Right atrium auricular region (tissue), 2 donors: ENCODE measurements around the gene CMTM5. TPM values are rescaled to one million over a fixed set of nuclear protein-coding genes. Genes with fewer than 3 reads are reported as not detected.
A peak's percentile ranks its signal among the peaks of the same experiment; 100 is the strongest.

Experiments used
- DNase-seq: peaks from one replicate; pipeline ENCODE4 v3.0.0-alpha.2; 2019; ENCODE audit warnings: low spot score
- H3K27ac ChIP-seq, 2 donors: fragments of 200-600 bp; sonication (generic); 1 replicate in 1 of 2; 2 replicates in 1 of 2; pipeline ENCODE4 v1.5.1; 2016 to 2019
- H3K27me3 ChIP-seq, 2 donors: fragments of 200-600 bp; sonication (generic); one replicate each; pipeline versions ENCODE4 v1.5.1 to v1.6.0; 2017 to 2019
- H3K36me3 ChIP-seq: fragments of 200-600 bp; sonication (generic); one replicate; pipeline ENCODE4 v1.5.1; 2016
- H3K4me1 ChIP-seq, 2 donors: fragments of 200-600 bp; sonication (generic); one replicate each; pipeline versions ENCODE4 v1.5.1 to v1.6.0; 2017 to 2019
- H3K4me3 ChIP-seq, 2 donors: fragments of 200-600 bp; sonication (generic); 1 replicate in 1 of 2; 2 replicates in 1 of 2; pipeline ENCODE4 v1.5.1; 2017 to 2019; ENCODE audit warnings: mild to moderate bottlenecking in 1 of 2, moderate library complexity in 1 of 2
- H3K9me3 ChIP-seq, 2 donors: fragments of 200-600 bp; sonication (generic); one replicate each; pipeline ENCODE4 v1.5.1; 2019
- total RNA-seq, 2 donors: library from RNA; depleted of rRNA; stranded (reverse); fragments of >200 nt; gene quantifications; one replicate each; pipeline ENCODE4 v1.1.0, GENCODE V29; 2016
- TF ChIP-seq, protein P1 (sequence below), 2 donors: fragments of 200-600 bp; sonication (generic); IDR thresholded peaks; one replicate each; pipeline ENCODE4 v1.5.1; 2019; ENCODE audit warnings: antibody characterized with exemption in 2 of 2

The CMTM5 gene
- total RNA-seq, 2 donors from 2014 or later: not detected

DNA sequence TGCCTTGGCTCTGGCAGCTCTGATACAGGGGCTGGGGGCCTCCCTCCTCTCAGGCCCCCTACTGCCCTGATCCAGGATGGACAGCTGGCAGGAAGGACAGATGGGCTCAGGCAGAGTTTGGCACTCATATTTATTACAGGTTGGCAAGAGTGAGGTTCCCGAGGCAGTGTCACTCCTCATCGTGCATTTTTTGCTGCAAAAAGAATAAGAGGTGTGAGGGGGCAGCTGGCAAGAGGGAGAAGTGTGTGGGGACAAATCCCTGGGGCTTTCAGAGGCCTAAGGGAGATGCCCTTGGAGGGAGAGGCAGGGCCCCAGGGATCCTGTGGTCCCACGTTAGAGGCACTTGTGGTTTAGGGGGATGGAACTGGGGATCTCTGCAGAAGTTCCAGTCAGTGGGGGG lies 5.0 kb downstream of the CMTM5 start:
- Histone ChIP-seq H3K27ac (peak overlapping the region; percentile 6 to 26), H3K36me3 (peaks cover 57% of the 10 kb centered on the region), H3K9me3 (no peaks in the 10 kb centered on the region), H3K4me1 (no peaks in the 10 kb centered on the region), H3K4me3 (no peak overlapping the region), H3K27me3 (no peaks in the 10 kb centered on the region)
- TF ChIP-seq, protein P1, sequence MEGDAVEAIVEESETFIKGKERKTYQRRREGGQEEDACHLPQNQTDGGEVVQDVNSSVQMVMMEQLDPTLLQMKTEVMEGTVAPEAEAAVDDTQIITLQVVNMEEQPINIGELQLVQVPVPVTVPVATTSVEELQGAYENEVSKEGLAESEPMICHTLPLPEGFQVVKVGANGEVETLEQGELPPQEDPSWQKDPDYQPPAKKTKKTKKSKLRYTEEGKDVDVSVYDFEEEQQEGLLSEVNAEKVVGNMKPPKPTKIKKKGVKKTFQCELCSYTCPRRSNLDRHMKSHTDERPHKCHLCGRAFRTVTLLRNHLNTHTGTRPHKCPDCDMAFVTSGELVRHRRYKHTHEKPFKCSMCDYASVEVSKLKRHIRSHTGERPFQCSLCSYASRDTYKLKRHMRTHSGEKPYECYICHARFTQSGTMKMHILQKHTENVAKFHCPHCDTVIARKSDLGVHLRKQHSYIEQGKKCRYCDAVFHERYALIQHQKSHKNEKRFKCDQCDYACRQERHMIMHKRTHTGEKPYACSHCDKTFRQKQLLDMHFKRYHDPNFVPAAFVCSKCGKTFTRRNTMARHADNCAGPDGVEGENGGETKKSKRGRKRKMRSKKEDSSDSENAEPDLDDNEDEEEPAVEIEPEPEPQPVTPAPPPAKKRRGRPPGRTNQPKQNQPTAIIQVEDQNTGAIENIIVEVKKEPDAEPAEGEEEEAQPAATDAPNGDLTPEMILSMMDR (IDR thresholded peaks at IDR 0.05): no peak
- no peak for DNase-seq

DNA sequence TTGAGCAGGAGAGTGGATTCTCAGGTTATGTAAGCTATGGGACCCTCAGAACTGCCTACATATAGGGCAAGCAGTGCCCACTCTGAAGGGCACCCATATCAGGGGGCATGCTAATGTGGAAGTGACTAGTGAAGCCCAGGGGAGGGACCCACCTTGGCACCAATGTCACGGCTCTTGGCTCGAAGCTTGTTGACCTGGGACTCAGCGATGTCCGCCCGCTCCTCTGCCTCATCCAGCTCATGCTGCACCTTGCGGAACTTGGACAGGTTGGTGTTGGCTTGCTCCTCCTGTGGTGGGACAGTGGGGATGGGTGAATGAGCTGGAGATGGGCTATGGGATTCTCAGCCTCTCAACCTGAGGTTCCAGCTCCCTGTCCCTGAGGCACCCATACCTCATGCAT lies 5.4 kb downstream of the CMTM5 start:
- Histone ChIP-seq H3K9me3 (no peaks in the 10 kb centered on the region), H3K36me3 (peaks cover 61% of the 10 kb centered on the region), H3K4me3 (no peak overlapping the region), H3K27me3 (no peaks in the 10 kb centered on the region), H3K27ac (peak overlapping the region; percentile 6 to 26), H3K4me1 (no peaks in the 10 kb centered on the region)
- no peak for DNase-seq
- TF ChIP-seq, protein P1 (IDR thresholded peaks at IDR 0.05): no peak

DNA sequence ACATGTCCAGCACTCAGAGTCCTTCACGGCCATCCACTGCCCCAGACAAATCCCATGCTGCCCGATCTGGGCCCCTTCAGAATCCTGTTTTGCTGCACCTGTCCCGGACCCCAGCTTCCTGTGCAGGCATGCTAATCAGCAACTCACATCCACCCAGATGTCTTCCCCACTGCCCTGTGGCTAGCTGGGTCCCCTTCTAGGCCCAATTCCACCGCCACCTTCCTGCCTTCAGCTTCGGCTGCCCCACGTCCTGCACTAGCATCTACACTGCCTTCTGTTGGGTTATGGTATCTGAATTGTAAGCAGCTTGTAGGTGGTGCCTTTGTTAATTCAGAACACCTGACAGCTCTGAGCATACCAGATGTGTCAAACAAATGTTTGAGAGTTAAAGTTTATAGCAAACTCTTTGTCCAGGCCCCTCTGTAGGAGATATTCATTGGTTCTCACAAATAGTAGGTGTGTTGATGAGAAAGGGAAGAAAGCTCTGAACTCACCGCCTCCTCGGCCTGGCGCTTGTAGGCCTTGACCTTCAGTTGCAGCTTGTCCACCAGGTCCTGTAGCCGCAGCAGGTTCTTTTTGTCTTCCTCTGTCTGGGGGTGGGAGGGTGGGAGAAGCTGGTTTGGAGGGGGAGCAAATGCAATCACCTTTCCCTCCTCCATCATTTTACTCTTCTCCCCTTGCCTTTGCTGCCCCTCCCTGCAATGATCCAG lies 6.0 kb downstream of the CMTM5 start:
- TF ChIP-seq, protein P1 (IDR thresholded peaks at IDR 0.05): no peak
- Histone ChIP-seq H3K4me1 (no peaks in the 10 kb centered on the region), H3K27ac (no peak overlapping the region), H3K4me3 (no peak overlapping the region), H3K36me3 (peaks cover 67% of the 10 kb centered on the region), H3K27me3 (no peaks in the 10 kb centered on the region), H3K9me3 (no peaks in the 10 kb centered on the region)
- no peak for DNase-seq

DNA sequence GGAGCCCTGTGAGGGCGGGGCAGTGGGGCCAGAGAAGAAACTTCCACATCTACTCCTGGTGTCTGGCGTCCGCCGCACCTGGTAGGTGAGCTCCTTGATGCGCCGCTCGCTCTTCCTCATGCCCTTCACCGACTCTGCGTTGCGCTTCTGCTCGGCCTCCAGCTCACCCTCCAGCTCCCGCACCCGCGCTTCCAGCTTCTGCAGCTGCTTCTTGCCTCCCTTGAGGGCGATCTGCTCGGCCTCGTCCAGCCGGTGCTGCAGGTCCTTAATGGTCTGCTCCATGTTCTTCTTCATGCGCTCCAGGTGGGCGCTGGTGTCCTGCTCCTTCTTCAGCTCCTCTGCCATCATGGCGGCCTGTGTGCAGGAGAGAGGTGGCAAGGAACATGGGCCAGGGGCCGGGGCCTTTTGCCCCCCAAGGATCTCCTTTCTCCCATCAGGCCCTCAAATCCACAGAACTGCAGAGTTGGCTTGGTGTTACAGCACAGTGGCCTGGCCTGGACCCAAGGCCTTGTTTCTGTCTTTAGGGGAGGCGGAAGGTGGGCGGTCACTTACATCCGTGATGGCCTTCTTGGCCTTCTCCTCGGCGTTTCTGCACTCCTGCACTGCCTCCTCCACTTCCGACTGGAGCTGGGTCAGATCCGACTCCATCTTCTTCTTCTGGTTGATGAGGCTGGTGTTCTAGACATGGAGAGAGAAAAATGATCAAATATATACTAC lies 7.7 kb downstream of the CMTM5 start:
- no peak for DNase-seq
- no peak overlapping the region for H3K27ac ChIP-seq
- no peaks in the 10 kb centered on the region for H3K27me3 ChIP-seq
- TF ChIP-seq, protein P1 (IDR thresholded peaks at IDR 0.05): no peak
- H3K36me3 ChIP-seq: peaks cover 83% of the 10 kb centered on the region
- H3K4me3 ChIP-seq: no peak overlapping the region
- no peaks in the 10 kb centered on the region for H3K4me1 ChIP-seq
- no peaks in the 10 kb centered on the region for H3K9me3 ChIP-seq

DNA sequence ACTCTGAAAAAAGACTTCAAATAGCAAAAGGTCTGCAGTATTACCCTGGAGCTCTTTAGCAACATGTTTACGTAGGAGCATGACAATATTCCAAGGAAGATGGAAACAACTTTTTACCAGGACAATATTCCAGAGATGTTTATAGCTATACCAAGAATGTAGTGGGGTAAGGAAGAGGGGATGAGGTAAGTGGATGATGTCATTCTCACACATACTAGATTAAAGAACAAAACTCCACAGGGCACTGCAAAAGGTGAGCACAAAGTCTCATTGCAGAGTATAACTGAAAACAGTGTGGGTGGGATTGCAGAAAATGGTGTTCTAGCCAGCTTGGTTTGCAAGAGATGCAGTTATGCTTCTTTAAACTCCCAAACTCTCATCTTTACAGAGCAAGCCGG lies 8.4 kb downstream of the CMTM5 start:
- peaks cover 87% of the 10 kb centered on the region for H3K36me3 ChIP-seq
- no peaks in the 10 kb centered on the region for H3K4me1 ChIP-seq
- no peak overlapping the region for H3K27ac ChIP-seq
- TF ChIP-seq, protein P1 (IDR thresholded peaks at IDR 0.05): no peak
- H3K27me3 ChIP-seq: no peaks in the 10 kb centered on the region
- no peak overlapping the region for H3K4me3 ChIP-seq
- no peaks in the 10 kb centered on the region for H3K9me3 ChIP-seq
- DNase-seq: no peak
